ENCODE data around the gene ALDH3A1. TPM values are rescaled to one million over a fixed set of nuclear protein-coding genes. Genes with fewer than 3 reads are reported as not detected.
"Not testable (repeated sequence)": the region's sequence is repeated elsewhere in the genome, so short reads cannot be mapped to it uniquely, and the experiment has no call there.

ALDH3A1 gene
- total RNA-seq, 1 donor: not detected

GRCh38 chr17:19766421-19767270 lies 18.5 kb upstream of the ALDH3A1 start:
- H3K9me3 ChIP-seq (ENCODE audit: low read depth, low read length): no peaks in the 10 kb centered on the region
- H3K4me1 ChIP-seq (ENCODE audit: insufficient read depth, low read length): peaks cover 21% of the 10 kb centered on the region
- no peaks in the 10 kb centered on the region for H3K27me3 ChIP-seq (ENCODE audit: insufficient read depth, low read length)
- no peak overlapping the region for H3K4me3 ChIP-seq (ENCODE audit: low read length)

GRCh38 chr17:19766016-19766415 lies 17.9 kb upstream of the ALDH3A1 start:
- H3K4me3 ChIP-seq (ENCODE audit: low read length): no peak overlapping the region
- peaks cover 16% of the 10 kb centered on the region for H3K4me1 ChIP-seq (ENCODE audit: insufficient read depth, low read length)
- H3K9me3 ChIP-seq (ENCODE audit: low read depth, low read length): no peaks in the 10 kb centered on the region
- H3K27me3 ChIP-seq (ENCODE audit: insufficient read depth, low read length): no peaks in the 10 kb centered on the region

DNA sequence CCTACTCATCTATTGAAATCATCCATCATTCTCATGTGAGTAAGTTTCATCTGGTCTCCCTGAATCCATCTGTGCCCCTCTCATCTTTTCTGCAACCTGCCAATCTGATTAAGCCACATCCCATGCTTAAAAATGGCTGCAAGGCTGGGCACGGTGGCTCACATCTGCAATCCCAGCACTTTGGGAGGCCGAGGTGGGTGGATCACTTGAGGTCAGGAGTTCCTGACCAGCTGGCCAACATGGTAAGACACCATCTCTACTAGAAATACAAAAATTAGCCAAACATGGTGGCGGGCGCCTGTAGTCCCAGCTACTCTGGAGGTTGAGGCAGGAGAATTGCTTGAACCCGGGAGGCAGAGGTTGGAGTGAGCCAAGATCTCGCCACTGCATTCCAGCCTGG lies 15.9 kb upstream of the ALDH3A1 start:
- H3K4me1 ChIP-seq (ENCODE audit: insufficient read depth, low read length): peaks cover 16% of the 10 kb centered on the region

GRCh38 chr17:19763416-19763815 lies 15.3 kb upstream of the ALDH3A1 start:
- H3K9me3 ChIP-seq (ENCODE audit: low read depth, low read length): no peaks in the 10 kb centered on the region
- H3K4me1 ChIP-seq (ENCODE audit: insufficient read depth, low read length): peaks cover 15% of the 10 kb centered on the region
- H3K4me3 ChIP-seq (ENCODE audit: low read length): no peak overlapping the region

More for the DNA sequence above, 15.9 kb upstream of the ALDH3A1 start:
- H3K4me3 ChIP-seq (ENCODE audit: low read length); H3K27me3 ChIP-seq (ENCODE audit: insufficient read depth, low read length); H3K9me3 ChIP-seq (ENCODE audit: low read depth, low read length): not testable (repeated sequence)

DNA sequence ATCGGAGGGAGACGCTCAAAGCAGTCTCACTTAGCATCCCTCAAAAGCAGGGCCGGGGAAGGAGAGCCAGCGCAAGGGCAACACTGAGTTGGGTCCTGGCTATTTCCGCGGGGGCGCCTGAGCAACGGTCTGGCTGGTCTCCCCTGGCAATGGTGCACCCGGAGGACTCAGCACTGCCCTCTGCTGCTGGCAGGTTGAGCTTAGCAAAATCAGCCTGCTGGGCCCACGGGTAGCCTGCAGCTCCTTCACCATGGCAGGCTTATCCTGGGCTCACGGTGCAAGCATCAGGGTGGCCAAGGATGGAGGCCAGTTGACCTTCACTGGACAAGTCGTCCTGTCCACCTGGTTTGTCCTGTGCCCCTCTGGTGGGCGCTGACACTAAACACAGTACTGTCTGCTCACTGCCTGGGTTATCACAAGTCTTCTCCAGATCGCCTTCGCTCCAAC lies 14.4 kb upstream of the ALDH3A1 start:
- H3K9me3 ChIP-seq (ENCODE audit: low read depth, low read length): no peaks in the 10 kb centered on the region
- no peaks in the 10 kb centered on the region for H3K27me3 ChIP-seq (ENCODE audit: insufficient read depth, low read length)
- H3K4me3 ChIP-seq (ENCODE audit: low read length): no peak overlapping the region
- peaks cover 13% of the 10 kb centered on the region for H3K4me1 ChIP-seq (ENCODE audit: insufficient read depth, low read length)

More at GRCh38 chr17:19763416-19763815, 15.3 kb upstream of the ALDH3A1 start:
- no peaks in the 10 kb centered on the region for H3K27me3 ChIP-seq (ENCODE audit: insufficient read depth, low read length)

DNA sequence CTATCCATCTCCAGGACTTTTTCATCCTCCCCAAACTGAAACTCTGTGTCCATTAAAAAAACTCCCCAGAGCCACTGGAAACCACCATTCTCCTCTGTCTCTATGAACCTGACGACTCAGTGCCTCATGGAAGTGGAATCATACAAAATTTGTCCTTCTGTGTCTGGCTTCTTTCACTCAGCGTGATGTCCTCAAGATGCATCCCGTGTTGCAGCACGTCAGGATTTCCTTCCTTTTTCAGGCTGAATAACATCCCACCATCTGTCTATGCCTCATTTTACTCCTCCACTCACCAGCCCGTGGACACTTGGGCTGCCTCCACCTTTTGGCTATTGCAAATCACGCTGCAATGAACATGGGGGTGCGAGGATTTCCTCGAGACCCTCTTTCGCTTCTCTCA lies 12.6 kb upstream of the ALDH3A1 start:
- Histone ChIP-seq H3K4me1 (ENCODE audit: insufficient read depth, low read length) (peaks cover 7% of the 10 kb centered on the region), H3K27me3 (ENCODE audit: insufficient read depth, low read length) (no peaks in the 10 kb centered on the region), H3K4me3 (ENCODE audit: low read length) (no peak overlapping the region), H3K9me3 (ENCODE audit: low read depth, low read length) (no peaks in the 10 kb centered on the region)

DNA sequence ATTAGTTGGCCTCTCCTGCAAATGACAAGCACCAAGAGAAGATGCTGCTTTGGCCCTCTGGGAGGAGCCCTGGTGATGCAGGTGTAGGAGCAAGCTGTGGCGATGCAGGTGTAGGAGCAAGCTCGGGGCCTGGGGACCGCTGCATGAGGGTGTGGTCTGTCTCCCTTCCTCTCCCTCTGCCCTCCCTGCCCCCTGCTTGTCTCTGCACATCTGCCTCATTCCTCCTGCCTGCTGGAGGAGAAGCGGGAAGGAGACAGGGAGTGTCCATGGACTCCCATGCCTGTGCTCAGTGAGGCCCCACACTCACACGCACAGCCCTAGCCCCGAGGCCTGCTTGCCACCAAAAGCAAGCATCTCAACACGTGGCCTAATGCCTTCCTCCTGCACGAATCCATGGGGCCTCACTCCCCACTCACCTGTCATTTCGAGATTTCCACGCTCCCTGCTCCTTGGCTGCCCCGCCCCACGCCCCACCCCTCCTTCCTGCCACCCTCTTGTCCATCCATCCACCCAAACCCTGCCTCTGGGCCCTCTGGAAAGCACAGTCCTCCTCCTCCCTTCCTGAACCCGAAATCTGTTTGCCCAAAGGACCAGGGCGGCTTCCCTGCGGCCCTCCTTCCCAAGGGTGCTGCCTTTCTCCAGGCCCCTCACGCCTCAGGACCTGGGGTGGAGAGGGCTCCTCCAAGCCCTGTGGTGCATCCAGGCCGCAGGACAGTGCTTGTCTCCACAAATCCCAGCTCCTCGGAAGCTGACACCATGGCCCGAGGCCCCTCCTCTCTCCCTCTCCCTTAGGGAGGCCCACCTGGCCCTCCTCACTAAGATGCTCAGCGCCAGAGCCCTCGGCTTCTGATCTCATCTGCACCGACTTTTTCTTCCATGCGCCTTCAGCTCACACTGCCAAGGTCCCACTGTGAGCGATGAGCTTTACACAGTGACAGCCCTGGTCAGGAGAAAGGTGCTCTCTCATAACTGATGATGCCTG lies 11.8 kb upstream of the ALDH3A1 start:
- no peaks in the 10 kb centered on the region for H3K9me3 ChIP-seq (ENCODE audit: low read depth, low read length)
- H3K4me3 ChIP-seq (ENCODE audit: low read length): no peak overlapping the region
- H3K27me3 ChIP-seq (ENCODE audit: insufficient read depth, low read length): no peaks in the 10 kb centered on the region
- peaks cover 7% of the 10 kb centered on the region for H3K4me1 ChIP-seq (ENCODE audit: insufficient read depth, low read length)

- Histone ChIP-seq H3K4me3 (ENCODE audit: low read length) (no peak overlapping the region), H3K9me3 (ENCODE audit: low read depth, low read length) (no peaks in the 10 kb centered on the region), H3K27me3 (ENCODE audit: insufficient read depth, low read length) (no peaks in the 10 kb centered on the region), H3K4me1 (ENCODE audit: insufficient read depth, low read length) (peaks cover 17% of the 10 kb centered on the region)
Observed at GRCh38 chr17:19757536-19758180, 9.6 kb upstream of the ALDH3A1 start.

GRCh38 chr17:19756546-19756945 lies 8.4 kb upstream of the ALDH3A1 start:
- Histone ChIP-seq H3K9me3 (ENCODE audit: low read depth, low read length) (no peaks in the 10 kb centered on the region), H3K4me3 (ENCODE audit: low read length) (no peak overlapping the region), H3K4me1 (ENCODE audit: insufficient read depth, low read length) (peaks cover 21% of the 10 kb centered on the region), H3K27me3 (ENCODE audit: insufficient read depth, low read length) (no peaks in the 10 kb centered on the region)

GRCh38 chr17:19755821-19756510 lies 7.9 kb upstream of the ALDH3A1 start:
- Histone ChIP-seq H3K4me3 (ENCODE audit: low read length) (no peak overlapping the region), H3K27me3 (ENCODE audit: insufficient read depth, low read length) (no peaks in the 10 kb centered on the region), H3K9me3 (ENCODE audit: low read depth, low read length) (no peaks in the 10 kb centered on the region), H3K4me1 (ENCODE audit: insufficient read depth, low read length) (peaks cover 19% of the 10 kb centered on the region)

DNA sequence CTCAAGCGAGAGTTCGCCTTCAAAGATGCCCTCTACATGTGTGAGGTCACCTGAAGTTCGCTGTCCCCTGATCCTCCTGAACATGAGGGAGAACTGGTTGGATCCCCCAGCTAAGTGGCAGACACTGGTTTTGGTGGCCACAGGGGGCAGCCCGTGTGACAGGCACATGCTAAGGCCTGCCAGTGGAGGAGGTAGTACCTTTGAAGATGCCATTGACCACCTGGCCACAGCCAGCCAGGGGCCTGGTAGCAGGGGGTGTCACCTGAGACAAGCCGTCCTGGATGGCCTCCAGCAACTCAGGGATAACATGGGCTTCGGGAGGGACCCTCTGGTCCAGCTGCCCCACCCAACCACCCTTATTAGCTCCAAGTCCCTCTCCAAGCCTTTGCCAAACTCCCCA lies 7.3 kb upstream of the ALDH3A1 start:
- Histone ChIP-seq H3K27me3 (ENCODE audit: insufficient read depth, low read length) (no peaks in the 10 kb centered on the region), H3K9me3 (ENCODE audit: low read depth, low read length) (no peaks in the 10 kb centered on the region), H3K4me1 (ENCODE audit: insufficient read depth, low read length) (peaks cover 14% of the 10 kb centered on the region), H3K4me3 (ENCODE audit: low read length) (no peak overlapping the region)

DNA sequence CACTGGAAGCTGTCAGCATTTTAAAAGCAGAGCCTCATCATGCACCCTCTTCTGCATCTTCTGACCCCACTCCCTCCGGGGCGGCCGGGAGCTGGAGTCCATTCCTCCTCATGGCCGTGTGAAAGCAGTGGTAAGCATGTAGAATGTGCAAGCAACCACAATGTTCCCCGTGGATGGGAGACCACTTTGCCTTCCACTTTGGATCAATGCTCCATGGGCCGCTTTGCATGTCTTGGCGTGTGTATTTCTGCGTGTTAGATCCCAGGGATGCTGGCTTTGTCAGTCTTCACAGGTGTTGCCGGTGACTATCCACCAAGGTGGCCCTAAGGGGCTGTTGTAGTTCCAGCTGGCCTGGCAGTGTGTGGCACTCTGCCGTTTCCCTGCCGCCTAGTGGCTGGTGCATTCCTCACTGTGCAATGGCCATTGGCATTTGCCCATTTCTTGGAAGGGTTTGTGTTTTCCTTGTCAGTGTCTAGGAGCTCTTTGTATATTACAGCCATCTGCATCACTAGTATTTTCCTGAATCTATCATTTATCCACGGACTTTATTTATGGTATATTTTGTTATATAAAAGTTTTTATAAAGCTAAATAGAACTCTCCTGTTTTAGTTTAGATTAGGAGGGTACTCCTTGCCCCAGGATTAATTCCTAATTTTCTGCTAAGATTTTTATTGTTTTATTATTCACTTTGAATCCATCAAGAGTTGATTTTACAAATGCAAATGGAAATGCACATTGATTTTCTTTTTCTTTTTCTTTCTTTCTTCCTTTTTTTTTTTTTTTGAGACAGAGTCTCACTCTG lies 5.8 kb upstream of the ALDH3A1 start:
- Histone ChIP-seq H3K4me3 (ENCODE audit: low read length) (no peak overlapping the region), H3K9me3 (ENCODE audit: low read depth, low read length) (no peaks in the 10 kb centered on the region), H3K4me1 (ENCODE audit: insufficient read depth, low read length) (peaks cover 14% of the 10 kb centered on the region), H3K27me3 (ENCODE audit: insufficient read depth, low read length) (no peaks in the 10 kb centered on the region)

DNA sequence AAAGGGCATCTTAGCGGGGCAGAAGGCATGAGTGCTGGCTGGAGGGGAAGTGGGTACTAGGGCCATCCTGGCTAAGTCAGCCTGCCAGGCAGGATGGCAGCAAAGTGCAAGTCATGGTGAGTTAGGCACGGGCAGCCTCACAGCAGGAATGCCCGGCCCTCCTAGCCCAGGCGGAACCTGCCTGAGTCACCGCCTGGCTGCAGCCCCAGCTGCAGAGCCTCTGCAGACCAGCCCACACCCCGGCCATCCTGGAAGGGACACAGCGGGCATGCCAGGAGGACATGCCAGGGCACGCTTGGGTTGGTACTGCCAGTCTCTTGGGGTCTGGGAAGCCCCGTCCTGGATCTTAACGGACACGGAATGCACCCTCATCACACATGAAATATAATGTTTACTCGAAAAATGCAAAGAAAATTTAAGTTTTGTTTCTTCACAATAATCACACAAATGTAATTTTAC lies 5.0 kb upstream of the ALDH3A1 start:
- Histone ChIP-seq H3K27me3 (ENCODE audit: insufficient read depth, low read length) (no peaks in the 10 kb centered on the region), H3K4me3 (ENCODE audit: low read length) (no peak overlapping the region), H3K4me1 (ENCODE audit: insufficient read depth, low read length) (peaks cover 14% of the 10 kb centered on the region), H3K9me3 (ENCODE audit: low read depth, low read length) (no peaks in the 10 kb centered on the region)

Measured in mononuclear cell (primary cell).